ENCODE data around the gene FAM221B. TPM values are rescaled to one million over a fixed set of nuclear protein-coding genes. Genes with fewer than 3 reads are reported as not detected.

FAM221B gene
- polyA plus RNA-seq, 4 donors, result 0.09 TPM; not detected in 3

DNA sequence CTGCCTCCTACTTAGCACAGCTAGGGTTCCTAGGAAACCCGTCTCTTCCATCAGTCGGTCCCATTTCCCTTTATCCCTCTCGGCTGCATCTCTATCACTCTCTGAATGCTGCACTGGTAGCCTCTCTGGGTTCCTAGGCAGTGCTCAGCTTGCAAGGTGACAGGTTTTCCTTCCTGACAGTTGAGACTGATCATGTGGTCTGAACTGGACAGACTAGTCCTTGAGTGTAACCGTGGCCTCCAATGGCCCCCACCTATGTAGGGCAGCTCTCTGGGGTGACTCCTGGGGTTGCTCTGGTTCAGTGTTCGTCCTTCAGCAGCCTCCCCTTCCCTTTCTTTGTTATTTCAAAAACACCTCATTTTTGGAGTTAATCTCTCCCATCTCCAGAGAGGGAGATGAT is 4.3 kb upstream of the FAM221B start:
- 65 to 78% (median 70%) methylated on average over 5 of the region's 5 CpGs for WGBS, 3 donors

DNA sequence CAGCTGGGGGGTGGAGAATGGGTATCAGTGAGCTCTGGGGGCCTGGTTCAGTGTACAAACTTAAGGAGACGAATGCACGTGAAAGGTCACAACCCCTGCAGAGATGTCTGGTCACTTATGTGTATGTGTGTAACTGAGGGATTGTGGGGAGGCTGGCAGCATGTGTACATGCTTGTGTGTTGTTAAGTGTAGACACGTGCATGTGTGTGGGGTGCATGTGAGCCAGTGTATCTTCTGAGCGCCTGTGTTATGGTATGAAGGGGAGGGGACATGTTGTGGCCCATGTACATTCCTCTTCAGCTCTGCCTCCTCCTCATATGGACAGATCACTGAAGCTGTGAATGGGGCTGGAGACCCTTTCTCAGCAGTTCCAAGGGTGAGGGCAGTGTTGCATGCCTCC is 2.5 kb upstream of the FAM221B start:
- peak overlapping the region in 1 of 3 donors; percentile 62 for H3K4me3 ChIP-seq (ENCODE audit: low read depth in 1 of 3, low read length in 3 of 3)
- no peak overlapping the region for H3K27ac ChIP-seq (ENCODE audit: low read depth in 1 of 3, low read length in 2 of 3)
- FAIRE-seq (no peak), DNase-seq (no peak)
- WGBS, 3 donors, result 80 to 91% (median 90%) methylated on average over 4 of the region's 4 CpGs
- no peaks in the 10 kb centered on the region for H3K27me3 ChIP-seq (ENCODE audit: control insufficient read depth in 3 of 3, insufficient read depth in 3 of 3, low read length in 3 of 3)
- H3K4me1 ChIP-seq (ENCODE audit: control insufficient read depth in 3 of 3, insufficient read depth in 2 of 3, low read depth in 1 of 3, low read length in 2 of 3), result peaks cover 3 to 70% (median 4%) of the 10 kb centered on the region in 3 donors
- H3K9me3 ChIP-seq (ENCODE audit: control insufficient read depth in 2 of 2, insufficient read depth in 1 of 2, low read depth in 1 of 2, low read length in 1 of 2), result no peaks in the 10 kb centered on the region
- peaks cover 0 to 26% (median 0%) of the 10 kb centered on the region in 3 donors for H3K36me3 ChIP-seq (ENCODE audit: control insufficient read depth in 3 of 3, insufficient read depth in 2 of 3, low read depth in 1 of 3, low read length in 3 of 3)

More for the DNA sequence above, 4.3 kb upstream of the FAM221B start:
- H3K27ac ChIP-seq (ENCODE audit: low read depth in 1 of 3, low read length in 2 of 3), result peak overlapping the region in 1 of 3 donors; percentile 85
- no peak overlapping the region for H3K4me3 ChIP-seq (ENCODE audit: low read depth in 1 of 3, low read length in 3 of 3)
- no peaks in the 10 kb centered on the region for H3K9me3 ChIP-seq (ENCODE audit: control insufficient read depth in 2 of 2, insufficient read depth in 1 of 2, low read depth in 1 of 2, low read length in 1 of 2)
- H3K36me3 ChIP-seq (ENCODE audit: control insufficient read depth in 3 of 3, insufficient read depth in 2 of 3, low read depth in 1 of 3, low read length in 3 of 3), result peaks cover 0 to 39% (median 0%) of the 10 kb centered on the region in 3 donors
- H3K4me1 ChIP-seq (ENCODE audit: control insufficient read depth in 3 of 3, insufficient read depth in 2 of 3, low read depth in 1 of 3, low read length in 2 of 3), result peaks cover 3 to 74% (median 4%) of the 10 kb centered on the region in 3 donors
- DNase-seq (peak in 1 of 2 donors; percentile 58), FAIRE-seq (no peak)
- no peaks in the 10 kb centered on the region for H3K27me3 ChIP-seq (ENCODE audit: control insufficient read depth in 3 of 3, insufficient read depth in 3 of 3, low read length in 3 of 3)

DNA sequence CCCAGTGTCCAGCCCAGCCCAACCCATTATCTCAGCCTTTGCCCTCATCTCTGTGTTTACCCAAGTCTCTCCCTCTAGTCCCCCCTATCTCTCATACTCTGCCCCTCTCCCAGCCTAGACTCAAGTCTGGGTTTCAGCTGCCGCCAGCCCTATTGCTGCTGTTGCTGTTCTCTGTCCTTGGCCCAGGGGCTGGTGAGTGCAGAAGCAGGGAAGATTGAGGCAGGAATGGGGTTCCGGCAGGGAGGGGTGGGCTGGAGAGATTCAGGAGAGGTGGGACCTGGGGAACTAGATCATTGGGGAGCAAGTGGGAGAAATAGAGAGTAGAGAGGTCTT is 1.2 kb upstream of the FAM221B start:
- FAIRE-seq (no peak), DNase-seq (no peak)
- Histone ChIP-seq H3K4me1 (ENCODE audit: control insufficient read depth in 3 of 3, insufficient read depth in 2 of 3, low read depth in 1 of 3, low read length in 2 of 3) (peaks cover 2 to 56% (median 3%) of the 10 kb centered on the region in 3 donors), H3K27ac (ENCODE audit: low read depth in 1 of 3, low read length in 2 of 3) (peak overlapping the region; percentile 59 to 95 (median 66)), H3K27me3 (ENCODE audit: control insufficient read depth in 3 of 3, insufficient read depth in 3 of 3, low read length in 3 of 3) (no peaks in the 10 kb centered on the region), H3K9me3 (ENCODE audit: control insufficient read depth in 2 of 2, insufficient read depth in 1 of 2, low read depth in 1 of 2, low read length in 1 of 2) (no peaks in the 10 kb centered on the region), H3K36me3 (ENCODE audit: control insufficient read depth in 3 of 3, insufficient read depth in 2 of 3, low read depth in 1 of 3, low read length in 3 of 3) (peaks cover 0 to 16% (median 0%) of the 10 kb centered on the region in 3 donors), H3K4me3 (ENCODE audit: low read depth in 1 of 3, low read length in 3 of 3) (peak overlapping the region; percentile 62 to 72 (median 68))
- 30 to 36% (median 36%) methylated on average over 2 of the region's 2 CpGs for WGBS, 3 donors

DNA sequence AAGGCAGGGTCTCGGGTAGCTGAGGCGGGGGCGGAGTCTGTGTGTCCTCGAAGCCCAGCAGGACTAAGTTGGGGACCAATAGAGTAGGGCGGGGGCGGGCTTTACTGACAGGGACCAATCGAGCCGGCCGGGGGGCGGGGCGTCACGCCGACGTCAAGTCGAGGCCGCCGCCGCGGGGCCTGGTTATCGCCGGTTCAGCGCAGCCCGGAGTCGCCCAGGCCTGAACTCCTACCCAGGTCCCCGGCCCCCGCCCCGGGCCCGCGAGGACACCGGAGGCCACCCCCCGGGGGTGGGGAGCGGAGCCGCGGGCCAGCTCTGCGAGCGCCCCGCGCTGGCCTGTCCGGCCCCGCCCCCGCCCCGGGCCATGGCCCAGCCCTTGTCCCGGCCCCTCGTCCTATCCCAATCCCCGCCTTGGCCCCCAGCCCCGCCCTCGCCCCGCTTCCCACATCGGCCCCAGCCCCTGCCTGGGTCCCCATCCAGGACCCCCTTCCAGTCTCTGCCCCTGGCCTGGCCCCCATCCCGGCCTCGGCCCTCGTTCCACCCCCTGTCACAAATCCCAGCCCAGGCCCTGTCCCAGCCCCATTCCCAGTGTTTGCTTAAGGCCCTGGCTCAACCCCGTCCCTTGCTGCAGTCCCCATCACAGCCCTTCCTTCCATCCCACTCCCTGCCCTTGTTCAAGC is 692 bp upstream of the FAM221B start, which contains the start of gene TMEM8B:
Gene TMEM8B, plus strand, starts transcription at position 145 of the 680 bp plus-strand sequence. Its CDS starts 220 bp downstream, at position 365.
- WGBS, 3 donors, result 0 to 2% (median 1%) methylated on average over 21 to 53 of the region's 53 CpGs
- FAIRE-seq, result no peak

DNA sequence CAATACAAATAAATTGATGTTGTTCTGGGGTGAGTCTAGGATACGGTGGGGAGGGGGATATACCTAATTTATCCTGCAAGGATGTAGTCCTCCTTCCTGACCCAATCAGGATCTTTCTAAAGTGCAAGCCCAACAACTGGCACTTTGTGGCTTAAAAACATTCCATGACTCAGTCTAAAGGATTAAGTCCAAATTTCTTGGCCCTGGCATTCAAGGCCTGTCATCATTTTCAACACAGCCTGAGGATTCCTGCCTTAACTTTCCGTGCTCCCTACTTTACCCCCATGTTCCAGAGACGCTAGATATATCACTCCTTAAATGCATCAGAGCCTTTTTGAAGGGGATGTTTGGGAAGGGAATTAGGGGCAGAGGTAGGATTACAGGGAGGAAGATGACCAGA is 1.0 kb downstream of the FAM221B start:
- FAIRE-seq (no peak), DNase-seq (no peak)
- Histone ChIP-seq H3K36me3 (ENCODE audit: control insufficient read depth in 3 of 3, insufficient read depth in 2 of 3, low read depth in 1 of 3, low read length in 3 of 3) (peaks cover 0 to 3% (median 0%) of the 10 kb centered on the region in 3 donors), H3K4me1 (ENCODE audit: control insufficient read depth in 3 of 3, insufficient read depth in 2 of 3, low read depth in 1 of 3, low read length in 2 of 3) (peaks cover 0 to 34% (median 0%) of the 10 kb centered on the region in 3 donors), H3K4me3 (ENCODE audit: low read depth in 1 of 3, low read length in 3 of 3) (no peak overlapping the region), H3K27ac (ENCODE audit: low read depth in 1 of 3, low read length in 2 of 3) (no peak overlapping the region), H3K9me3 (ENCODE audit: control insufficient read depth in 2 of 2, insufficient read depth in 1 of 2, low read depth in 1 of 2, low read length in 1 of 2) (no peaks in the 10 kb centered on the region), H3K27me3 (ENCODE audit: control insufficient read depth in 3 of 3, insufficient read depth in 3 of 3, low read length in 3 of 3) (no peaks in the 10 kb centered on the region)
- 82 to 96% (median 83%) methylated on average over 3 of the region's 3 CpGs for WGBS, 3 donors

More for the DNA sequence above, 692 bp upstream of the FAM221B start, which contains the start of gene TMEM8B:
- H3K27me3 ChIP-seq (ENCODE audit: control insufficient read depth in 3 of 3, insufficient read depth in 3 of 3, low read length in 3 of 3), result no peaks in the 10 kb centered on the region
- H3K27ac ChIP-seq (ENCODE audit: low read depth in 1 of 3, low read length in 2 of 3), result peak within 1 kb of the TSS; percentile 66 to 95 (median 82)
- DNase-seq, result peak; percentile 93 to 98
- H3K36me3 ChIP-seq (ENCODE audit: control insufficient read depth in 3 of 3, insufficient read depth in 2 of 3, low read depth in 1 of 3, low read length in 3 of 3), result peaks cover 0 to 11% (median 0%) of the 10 kb centered on the region in 3 donors
- no peaks in the 10 kb centered on the region for H3K9me3 ChIP-seq (ENCODE audit: control insufficient read depth in 2 of 2, insufficient read depth in 1 of 2, low read depth in 1 of 2, low read length in 1 of 2)
- H3K4me3 ChIP-seq (ENCODE audit: low read depth in 1 of 3, low read length in 3 of 3), result peak within 1 kb of the TSS; percentile 62 to 72 (median 68)
- peaks cover 1 to 51% (median 2%) of the 10 kb centered on the region in 3 donors for H3K4me1 ChIP-seq (ENCODE audit: control insufficient read depth in 3 of 3, insufficient read depth in 2 of 3, low read depth in 1 of 3, low read length in 2 of 3)

DNA sequence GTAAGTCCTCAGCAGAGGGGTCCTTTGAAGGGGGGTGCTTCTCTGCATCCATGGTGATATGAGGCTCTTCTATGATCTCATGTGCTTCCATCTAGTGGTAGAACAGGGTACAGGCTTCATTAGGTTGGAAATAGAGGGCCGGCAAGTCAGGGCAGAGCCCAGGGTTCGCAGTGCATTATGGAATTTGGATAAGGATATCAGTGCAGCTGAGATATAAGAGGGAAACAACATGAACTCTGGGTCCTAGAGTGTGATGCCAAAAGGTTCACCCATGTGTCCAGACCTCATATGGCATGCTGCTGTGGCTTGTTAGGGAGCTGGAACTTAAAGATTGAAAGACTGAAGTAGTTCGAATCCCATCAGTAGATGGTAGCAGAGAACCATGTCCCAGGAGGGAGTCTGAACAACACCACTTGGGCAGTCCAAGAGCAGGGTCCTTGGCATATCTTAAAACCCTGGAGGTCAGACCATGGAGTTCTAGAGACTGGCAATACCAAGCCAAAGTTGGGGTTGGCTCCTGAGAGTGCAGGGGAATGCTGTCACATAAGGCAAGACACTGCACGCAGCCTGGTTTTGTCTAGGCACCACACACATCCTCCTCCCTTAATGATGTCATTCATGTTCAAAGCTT is 2.3 kb downstream of the FAM221B start:
- Histone ChIP-seq H3K4me3 (ENCODE audit: low read depth in 1 of 3, low read length in 3 of 3) (no peak overlapping the region), H3K9me3 (ENCODE audit: control insufficient read depth in 2 of 2, insufficient read depth in 1 of 2, low read depth in 1 of 2, low read length in 1 of 2) (no peaks in the 10 kb centered on the region), H3K27ac (ENCODE audit: low read depth in 1 of 3, low read length in 2 of 3) (no peak overlapping the region), H3K27me3 (ENCODE audit: control insufficient read depth in 3 of 3, insufficient read depth in 3 of 3, low read length in 3 of 3) (no peaks in the 10 kb centered on the region), H3K4me1 (ENCODE audit: control insufficient read depth in 3 of 3, insufficient read depth in 2 of 3, low read depth in 1 of 3, low read length in 2 of 3) (peaks cover 0 to 21% (median 0%) of the 10 kb centered on the region in 3 donors), H3K36me3 (ENCODE audit: control insufficient read depth in 3 of 3, insufficient read depth in 2 of 3, low read depth in 1 of 3, low read length in 3 of 3) (no peaks in the 10 kb centered on the region)
- DNase-seq (peak; percentile 74 to 82), FAIRE-seq (no peak)
- 33 to 39% (median 38%) methylated on average over 4 of the region's 4 CpGs for WGBS, 3 donors

DNA sequence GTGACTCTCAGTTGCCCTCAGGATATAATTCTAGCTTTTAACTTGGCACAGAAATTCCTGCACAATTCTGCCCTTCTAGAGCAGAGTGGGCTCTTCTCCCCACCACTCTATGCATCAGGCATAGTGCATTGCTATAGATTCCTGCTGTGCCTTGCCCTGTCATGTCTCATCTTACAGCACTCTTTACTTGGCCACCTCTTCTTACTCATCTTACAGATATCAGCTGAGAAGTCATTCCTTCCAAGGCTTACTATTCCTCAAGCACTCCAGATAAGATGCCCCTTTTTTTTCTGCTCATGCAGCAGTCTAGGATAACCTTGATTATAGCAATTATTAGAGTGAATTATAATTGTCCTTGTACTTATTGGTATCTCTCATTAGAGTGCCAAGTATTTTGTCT is 5.6 kb downstream of the FAM221B start:
- FAIRE-seq (no peak), DNase-seq (no peak)
- no peaks in the 10 kb centered on the region for H3K27me3 ChIP-seq (ENCODE audit: control insufficient read depth in 3 of 3, insufficient read depth in 3 of 3, low read length in 3 of 3)
- no peak overlapping the region for H3K4me3 ChIP-seq (ENCODE audit: low read depth in 1 of 3, low read length in 3 of 3)
- no peaks in the 10 kb centered on the region for H3K9me3 ChIP-seq (ENCODE audit: control insufficient read depth in 2 of 2, insufficient read depth in 1 of 2, low read depth in 1 of 2, low read length in 1 of 2)
- H3K36me3 ChIP-seq (ENCODE audit: control insufficient read depth in 3 of 3, insufficient read depth in 2 of 3, low read depth in 1 of 3, low read length in 3 of 3), result no peaks in the 10 kb centered on the region
- no peak overlapping the region for H3K27ac ChIP-seq (ENCODE audit: low read depth in 1 of 3, low read length in 2 of 3)
- H3K4me1 ChIP-seq (ENCODE audit: control insufficient read depth in 3 of 3, insufficient read depth in 2 of 3, low read depth in 1 of 3, low read length in 2 of 3), result no peaks in the 10 kb centered on the region

DNA sequence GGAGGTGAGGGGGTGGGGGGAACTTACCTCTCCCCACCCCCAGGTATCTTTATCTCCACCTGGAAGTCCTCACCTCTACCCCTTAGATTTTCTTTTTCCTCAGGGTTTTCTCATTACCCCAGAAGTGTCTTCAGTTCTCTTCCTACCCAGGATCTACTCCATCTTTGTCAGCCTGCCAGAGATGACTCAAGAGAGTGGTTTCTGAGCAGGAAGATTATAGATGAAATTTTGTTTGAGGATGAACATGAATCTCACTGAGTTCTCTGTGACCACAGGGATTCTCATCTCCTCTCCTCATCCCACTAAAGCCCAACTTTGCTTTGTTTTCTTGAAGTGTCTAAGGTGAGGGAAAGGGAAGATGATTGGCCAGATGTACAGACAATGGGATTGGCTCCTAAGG is 8.5 kb downstream of the FAM221B start:
- H3K4me1 ChIP-seq (ENCODE audit: control insufficient read depth in 3 of 3, insufficient read depth in 2 of 3, low read depth in 1 of 3, low read length in 2 of 3), result no peaks in the 10 kb centered on the region
- no peaks in the 10 kb centered on the region for H3K36me3 ChIP-seq (ENCODE audit: control insufficient read depth in 3 of 3, insufficient read depth in 2 of 3, low read depth in 1 of 3, low read length in 3 of 3)
- DNase-seq (no peak), FAIRE-seq (no peak)
- no peaks in the 10 kb centered on the region for H3K9me3 ChIP-seq (ENCODE audit: control insufficient read depth in 2 of 2, insufficient read depth in 1 of 2, low read depth in 1 of 2, low read length in 1 of 2)
- no peak overlapping the region for H3K27ac ChIP-seq (ENCODE audit: low read depth in 1 of 3, low read length in 2 of 3)
- H3K27me3 ChIP-seq (ENCODE audit: control insufficient read depth in 3 of 3, insufficient read depth in 3 of 3, low read length in 3 of 3), result no peaks in the 10 kb centered on the region
- H3K4me3 ChIP-seq (ENCODE audit: low read depth in 1 of 3, low read length in 3 of 3), result no peak overlapping the region
